LoVo (cell line): ENCODE data around the gene KRT75.
"Not testable (repeated sequence)": the region's sequence is repeated elsewhere in the genome, so short reads cannot be mapped to it uniquely, and the experiment has no call there.

Source experiments
- DNase-seq: peaks from one replicate; pipeline ENCODE4 v3.0.0-alpha.2; 2016; ENCODE audit warnings: low spot score

KRT75 gene

DNA sequence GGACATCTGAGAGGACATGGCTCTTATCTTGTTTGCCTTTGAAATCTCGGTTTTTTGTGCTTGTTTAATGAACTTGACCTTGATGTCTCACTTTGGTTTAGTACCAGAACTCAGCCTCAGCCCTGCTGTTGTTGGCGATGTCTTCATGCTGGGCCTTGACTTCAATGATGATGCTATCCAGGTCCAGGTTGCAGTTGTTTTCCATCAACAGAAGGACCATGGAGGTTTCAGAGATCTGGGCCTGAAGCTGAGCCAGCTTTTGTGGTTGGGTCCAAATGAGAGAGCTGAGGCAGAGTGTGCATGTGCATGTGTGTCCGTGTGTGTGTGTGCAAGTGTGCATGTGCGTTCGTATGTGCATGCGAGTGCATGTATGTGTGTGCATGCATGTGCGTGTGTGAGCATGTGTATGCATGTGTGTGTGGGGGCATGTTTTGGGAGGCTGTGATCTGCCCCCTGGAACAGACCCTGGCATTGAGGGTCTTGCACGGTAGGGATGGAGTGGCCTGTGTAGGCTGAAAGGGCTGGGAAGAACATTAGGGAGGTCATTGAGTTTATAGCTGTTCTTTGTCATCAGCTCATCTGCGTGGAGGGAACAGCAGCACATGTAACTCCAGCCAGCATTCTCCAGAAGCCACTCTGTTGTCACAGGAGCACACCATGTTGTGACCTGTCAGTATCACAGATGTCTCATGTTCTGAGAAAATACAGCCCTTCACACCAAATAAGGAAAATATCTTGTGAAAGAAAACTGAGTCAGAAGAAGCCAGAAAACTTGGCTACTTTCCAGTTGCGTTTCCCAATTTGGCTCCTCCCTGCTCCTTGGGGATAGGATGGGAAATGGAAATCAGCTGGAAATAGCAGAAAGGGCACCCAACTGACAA is 18.1 kb downstream of the KRT75 start:
- DNase-seq = peak; percentile 17

DNA sequence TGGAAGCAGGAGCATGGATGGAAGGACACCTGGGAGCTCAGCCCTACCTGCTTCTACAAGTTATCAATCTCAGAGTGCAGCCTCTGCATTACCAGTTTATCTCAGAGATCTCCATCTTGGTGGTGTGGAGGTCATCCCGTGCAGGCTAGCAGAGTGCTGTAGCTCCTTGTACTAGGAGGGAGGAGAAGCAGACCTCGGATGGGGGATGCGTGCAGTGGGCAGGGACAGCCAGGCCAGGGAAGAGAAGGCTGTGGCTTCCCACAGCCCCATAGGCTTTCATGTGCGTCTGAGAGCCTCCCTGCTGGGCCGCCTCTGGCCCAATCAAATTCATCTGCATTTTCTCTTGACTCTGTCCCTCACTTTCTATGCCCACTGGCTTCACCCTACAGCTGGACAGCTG is 19.2 kb downstream of the KRT75 start:
- no peak for DNase-seq

DNA sequence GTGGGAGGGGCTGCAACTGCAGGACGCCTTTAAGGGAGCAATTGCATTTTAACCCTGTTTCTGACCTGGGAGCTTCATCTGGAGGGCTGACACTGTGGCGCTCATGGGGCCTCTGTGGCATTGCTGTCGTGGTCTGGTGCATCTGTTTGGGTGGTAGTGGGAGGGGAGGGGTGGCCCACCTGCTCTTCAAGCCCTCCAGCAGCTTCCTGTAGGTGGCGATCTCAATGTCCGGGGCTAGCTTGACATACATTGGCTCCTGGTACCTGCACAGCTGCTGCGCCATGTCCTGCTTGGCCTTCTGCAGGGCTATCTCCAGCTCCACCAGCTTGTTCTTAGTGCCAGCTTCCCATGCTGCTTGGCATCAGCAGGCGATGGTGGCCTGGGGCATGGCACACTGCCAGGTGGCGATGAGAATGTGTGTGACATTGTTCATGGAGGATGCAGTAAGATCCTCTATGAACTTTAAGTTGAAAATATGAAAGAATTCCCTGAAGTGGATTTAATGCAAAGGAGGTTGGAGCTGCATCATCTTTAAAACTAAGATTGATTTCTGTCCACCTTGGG is 20.3 kb downstream of the KRT75 start:
- no peak for DNase-seq

DNA sequence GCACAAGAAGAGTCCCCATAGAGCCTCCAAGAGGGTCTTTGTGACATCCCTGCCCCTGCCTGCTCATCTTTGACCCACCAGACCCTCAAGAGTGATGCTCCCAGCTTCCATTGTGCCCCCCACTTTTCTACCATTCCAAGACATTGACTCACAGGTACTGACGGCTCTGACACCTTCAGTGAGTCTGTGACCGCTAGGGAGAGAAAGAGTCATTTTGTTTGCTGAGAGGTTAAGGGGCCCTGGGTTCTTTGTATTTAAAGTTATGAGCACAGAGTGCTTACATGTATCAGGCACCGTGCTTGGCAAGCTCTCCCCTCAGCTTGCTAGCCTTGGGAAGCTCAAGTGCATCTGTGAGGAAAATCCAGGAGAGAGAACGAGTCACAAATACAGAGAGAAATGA is 21.0 kb downstream of the KRT75 start:
- DNase-seq = no peak

DNA sequence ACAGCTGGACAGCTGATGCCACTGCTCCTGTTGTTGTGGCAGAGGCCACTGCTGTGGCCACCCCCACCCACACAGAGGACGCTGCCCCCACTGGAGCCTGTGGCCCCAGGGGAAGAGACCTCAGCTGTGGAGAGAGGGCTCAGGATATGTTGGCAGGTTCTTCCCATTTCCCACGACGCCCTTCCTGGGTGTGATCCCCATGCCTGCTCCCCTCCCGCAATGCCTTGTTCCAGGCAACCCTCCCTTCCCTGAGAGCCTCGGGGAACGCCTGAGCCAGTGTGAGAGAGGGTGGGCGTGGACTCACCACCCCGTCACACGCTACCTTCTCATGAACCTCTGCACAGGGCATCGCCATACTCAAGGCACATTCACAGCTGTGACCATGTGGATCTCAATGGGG is 22.4 kb downstream of the KRT75 start:
- DNase-seq = no peak

DNA sequence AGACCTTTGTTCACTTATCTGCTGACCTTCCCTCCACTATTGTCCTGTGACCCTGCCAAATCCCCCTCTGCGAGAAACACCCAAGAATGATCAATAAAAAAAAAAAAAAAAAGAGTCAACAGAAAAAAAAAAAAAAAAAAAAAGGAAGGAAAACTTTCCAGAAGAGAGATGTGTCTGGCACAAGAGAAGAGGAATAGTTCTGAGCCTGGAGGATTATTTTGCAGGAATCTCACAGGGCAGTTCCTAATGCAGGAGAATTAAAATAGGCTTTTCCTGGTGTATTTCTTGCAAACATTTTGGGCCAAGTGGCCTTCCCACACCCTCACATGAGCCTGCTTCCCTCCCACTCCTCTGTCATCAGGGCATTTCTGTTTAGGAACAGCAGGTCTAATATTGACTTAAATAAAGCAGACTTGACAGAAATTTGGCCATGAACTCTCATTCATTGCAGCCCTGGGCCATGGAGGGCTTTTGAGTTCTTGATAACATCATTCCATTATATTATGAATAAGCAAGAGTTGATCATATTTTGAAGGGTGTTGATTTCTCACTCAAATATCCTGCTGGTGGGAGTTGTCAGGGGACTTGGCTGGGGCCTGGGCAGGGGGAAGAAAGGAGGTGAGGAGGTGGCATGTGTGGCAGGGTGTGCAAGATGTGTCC is 23.5 kb downstream of the KRT75 start:
- DNase-seq = not testable (repeated sequence)

DNA sequence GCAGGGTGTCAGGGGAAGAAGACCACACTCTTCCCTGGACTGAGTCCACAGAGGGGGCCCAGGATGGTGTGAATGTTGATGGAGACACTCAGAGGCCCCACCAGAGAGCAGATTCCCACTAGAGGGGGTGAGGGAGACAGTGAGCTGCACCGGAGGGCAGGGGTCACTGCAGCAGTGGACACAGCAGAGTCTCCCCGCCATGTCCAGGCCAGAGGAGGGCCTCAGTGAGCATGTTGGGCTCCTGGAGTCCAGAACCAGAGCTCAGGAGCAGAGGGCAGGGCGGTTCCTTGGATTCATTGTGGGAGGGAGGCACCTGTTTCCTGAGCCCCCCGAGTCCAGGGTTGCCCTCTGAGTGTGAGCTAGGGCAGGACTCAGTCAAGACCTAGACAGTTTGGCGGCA is 26.3 kb downstream of the KRT75 start:
- no peak for DNase-seq

DNA sequence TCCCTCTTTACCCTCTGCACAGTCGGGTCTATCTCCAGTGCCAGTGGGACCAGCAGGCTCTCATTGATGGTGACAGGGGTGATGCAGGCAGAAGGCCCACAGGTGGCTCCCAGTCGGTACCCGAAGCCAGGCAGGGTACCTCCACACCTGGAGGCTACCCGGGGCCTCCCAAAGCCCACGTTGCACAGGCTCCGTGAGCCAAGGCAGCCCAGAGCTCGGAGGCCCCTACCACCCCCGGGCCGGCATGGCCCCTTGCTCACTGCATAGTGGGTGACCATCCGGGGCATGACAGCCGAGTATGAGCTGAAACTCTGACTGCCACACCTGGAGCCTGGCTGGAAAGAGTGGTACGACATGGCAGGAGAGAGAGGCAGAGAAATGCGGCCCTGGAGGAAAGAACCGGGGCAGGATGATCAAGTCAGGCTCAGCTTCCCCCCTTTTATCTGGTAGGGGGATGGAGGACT is 28.2 kb downstream of the KRT75 start, which contains the start of gene KRT82:
TSS of gene KRT82 (minus strand) at position 414 of the 464 bp plus-strand sequence. CDS start at position 356, 58 bp downstream.
- no peak for DNase-seq

DNA sequence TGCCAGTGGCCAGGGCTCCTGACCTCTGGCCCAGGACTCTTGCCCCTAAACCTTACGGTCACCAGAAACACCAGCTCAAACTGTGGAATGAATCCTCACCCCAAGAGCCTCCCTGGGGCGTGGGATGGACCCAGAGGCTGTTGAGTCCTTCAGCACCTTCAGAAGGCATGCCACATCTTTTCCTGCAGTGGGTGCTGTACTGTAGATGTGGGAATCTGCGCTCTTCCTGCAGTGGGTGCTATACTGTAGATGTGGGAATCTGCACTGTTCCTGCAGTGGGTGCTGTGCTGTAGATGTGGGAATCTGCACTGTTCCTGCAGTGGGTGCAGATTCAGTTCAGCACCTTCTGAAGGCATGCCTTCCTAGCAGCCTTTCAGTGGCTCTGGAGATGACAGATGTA is 29.2 kb downstream of the KRT75 start:
- no peak for DNase-seq

DNA sequence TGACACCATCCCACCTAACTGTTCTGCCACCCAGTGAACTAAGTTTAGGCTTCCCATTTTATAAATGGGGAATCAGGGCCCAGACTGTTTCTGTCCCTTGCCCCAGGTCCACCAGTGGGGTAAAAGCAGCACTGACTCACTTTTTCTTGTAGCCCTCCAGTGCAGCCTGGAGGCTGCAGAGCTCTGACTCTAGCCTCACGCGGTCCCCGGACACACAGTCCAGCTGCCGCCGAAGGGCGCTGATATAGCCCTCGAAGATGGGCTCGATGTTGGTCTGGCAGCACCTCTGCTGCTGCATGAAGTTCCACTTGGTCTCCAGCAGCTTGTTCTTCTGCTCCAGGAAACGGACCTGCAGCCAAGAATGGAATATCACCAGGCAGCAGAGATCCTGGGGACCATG is 30.6 kb downstream of the KRT75 start:
- DNase-seq = no peak

DNA sequence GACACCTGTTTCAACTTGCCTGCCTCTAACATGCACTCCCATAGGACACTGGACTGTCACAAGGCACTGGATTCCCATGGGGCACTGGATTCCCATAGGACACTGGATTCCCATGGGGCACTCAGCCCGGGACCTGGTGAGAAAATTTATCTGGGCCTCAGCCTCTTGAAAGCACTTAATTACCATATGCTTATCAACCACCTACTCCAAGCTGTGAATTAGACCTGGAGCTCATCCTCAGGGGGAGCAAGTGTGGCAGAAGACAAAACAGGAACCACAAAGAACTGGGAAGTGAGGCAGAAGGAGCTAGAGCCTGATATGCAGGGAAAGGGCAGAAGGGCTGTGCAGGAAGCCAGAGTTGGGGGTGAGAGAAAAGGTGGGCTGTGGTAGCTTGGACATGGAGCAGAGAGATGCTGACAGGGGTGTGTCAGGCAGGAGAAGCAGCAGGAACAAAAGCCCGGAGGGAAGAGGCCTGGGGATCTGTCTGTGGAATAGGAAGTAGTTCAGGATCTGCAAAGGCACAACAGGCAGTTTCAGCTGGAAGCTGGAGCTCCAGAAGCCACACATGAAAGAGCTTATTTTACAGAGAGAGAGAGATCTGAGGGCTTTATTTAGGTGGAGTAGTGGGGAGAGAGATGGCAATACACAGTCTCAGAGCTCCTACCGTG is 31.2 kb downstream of the KRT75 start:
- DNase-seq = no peak

DNA sequence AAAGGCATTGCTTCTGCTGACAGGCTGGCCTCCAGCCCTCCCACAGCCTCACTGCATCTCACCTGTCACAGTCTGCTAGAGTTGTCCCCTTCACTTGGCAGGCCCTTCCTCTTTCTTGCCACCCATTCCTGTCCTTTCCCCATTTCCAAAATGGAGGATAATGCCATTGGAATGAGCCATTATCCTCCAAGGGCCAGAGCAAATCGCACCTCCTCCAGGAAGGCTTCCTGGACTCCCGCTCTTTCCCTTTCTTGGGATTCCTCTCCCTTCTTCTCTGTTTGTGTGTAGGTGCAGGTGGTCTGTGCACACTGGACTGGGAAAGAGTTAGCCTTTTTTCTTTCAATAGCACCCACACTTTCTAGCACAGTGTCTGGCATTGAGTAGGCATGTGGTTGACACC is 31.8 kb downstream of the KRT75 start:
- DNase-seq = no peak

DNA sequence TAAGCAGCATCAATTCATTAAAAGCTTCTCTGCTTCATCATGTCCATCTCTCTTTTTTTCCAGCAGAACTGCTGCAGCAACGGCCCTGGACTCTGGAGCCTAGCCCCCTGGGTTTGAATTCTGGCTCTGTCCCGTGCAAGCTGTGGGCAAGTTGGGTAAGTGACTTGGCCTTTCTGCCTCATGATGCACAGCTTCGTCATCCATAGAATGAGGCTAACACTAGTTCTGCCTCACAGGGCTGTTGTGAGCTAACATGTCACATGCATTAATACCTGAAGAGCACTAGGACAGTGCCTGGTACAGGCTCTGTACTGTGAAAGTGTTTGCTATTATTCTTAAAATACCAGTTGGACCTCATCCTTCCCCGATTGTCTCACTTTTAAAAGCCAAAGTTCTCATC is 32.2 kb downstream of the KRT75 start:
- no peak for DNase-seq

DNA sequence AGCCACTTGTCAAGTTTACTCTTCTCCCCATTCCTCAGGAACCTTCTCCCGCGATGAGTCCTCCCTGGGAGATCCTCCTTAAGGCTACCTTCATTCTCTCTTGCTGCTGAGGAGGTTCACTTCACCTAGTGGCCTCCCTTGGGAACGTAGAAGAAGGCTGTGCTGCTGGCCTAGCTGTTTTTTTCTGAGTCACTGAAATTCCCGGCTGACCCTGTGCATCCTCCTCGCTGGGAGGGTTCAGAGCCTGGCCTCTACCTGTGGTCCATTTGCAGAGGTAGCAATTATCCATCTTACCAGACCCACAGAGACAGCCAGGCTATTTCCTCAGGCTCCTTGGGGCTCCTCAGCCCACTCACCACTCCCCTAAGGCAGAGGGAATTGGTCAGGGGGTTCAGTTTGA is 32.6 kb downstream of the KRT75 start:
- no peak for DNase-seq

DNA sequence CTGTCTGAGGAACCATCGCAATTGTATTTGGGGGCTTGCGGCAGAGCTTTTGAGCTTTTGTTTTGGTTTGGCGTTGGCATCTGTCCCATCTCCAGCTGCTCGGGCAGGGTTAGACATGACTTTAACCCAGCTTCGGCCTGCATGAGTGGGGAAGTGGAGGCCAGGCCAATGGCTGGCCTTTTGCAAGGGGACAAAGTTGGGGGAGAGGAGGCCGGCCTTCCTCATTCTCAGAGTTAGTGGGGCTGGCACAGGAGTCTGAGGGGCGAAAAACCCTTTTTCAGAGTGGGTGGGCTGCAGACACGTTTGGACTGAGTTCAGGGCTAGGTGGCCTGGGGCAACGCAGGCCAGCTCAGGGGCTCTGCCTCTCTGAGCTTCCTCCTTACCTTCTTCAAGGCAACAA is 33.3 kb downstream of the KRT75 start:
- no peak for DNase-seq

DNA sequence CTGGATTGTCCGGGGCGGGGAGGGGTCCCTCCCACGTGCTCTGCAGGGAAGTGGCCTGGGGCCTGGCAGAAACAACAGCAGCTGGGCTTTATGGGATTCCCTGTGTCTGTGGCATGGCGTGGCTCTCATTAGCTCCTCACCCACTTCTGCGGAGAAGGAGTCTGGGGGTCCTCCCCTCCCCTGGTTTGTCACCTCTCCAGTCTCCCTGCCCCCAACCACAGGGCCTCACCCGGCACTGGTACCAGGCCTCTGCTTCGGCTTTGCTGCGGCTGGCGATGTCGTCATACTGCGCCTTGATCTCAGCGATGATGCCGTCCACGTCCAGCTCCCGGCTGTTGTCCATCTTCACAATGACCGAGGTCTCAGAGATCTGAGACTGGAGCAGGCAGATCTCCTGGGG is 34.4 kb downstream of the KRT75 start:
- no peak for DNase-seq

DNA sequence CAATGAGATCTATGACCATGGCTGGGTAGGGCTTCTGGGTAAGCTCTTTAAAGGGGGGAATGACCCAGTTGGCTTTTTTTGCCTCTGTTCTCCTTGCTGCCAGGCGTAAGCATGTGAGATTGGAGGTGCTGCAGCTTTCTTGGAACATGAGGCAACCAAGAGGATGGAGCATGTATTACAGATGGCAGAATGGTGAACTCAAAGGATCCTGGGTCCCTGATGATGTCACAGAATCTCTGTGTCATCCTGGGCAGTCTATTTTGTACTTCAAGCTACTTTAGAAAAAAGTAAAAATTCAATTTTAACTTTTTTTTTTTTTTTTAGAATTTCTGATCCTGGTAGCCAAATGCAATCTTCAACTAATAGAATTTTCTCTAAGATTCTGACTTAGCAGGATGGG is 36.0 kb downstream of the KRT75 start:
- no peak for DNase-seq

DNA sequence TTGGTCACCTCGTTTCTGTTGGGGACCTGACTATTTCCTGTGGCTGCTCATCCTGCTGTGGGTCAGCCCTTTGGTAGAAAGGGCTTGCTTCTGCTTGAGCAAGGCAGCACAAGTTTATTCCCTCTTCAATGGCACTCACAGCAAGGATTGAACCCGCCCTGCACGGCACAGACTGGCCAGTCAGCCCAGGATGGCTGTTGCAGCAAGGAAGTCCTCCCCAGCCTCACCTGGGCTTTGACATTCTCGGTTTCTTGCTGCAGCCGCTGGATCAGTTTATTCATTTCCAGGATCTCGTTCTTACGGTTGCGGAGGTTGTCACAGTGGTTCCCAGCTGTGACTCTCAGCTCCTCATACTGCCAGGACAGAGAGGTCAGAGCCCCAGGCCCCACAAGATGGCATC is 37.5 kb downstream of the KRT75 start:
- no peak for DNase-seq

DNA sequence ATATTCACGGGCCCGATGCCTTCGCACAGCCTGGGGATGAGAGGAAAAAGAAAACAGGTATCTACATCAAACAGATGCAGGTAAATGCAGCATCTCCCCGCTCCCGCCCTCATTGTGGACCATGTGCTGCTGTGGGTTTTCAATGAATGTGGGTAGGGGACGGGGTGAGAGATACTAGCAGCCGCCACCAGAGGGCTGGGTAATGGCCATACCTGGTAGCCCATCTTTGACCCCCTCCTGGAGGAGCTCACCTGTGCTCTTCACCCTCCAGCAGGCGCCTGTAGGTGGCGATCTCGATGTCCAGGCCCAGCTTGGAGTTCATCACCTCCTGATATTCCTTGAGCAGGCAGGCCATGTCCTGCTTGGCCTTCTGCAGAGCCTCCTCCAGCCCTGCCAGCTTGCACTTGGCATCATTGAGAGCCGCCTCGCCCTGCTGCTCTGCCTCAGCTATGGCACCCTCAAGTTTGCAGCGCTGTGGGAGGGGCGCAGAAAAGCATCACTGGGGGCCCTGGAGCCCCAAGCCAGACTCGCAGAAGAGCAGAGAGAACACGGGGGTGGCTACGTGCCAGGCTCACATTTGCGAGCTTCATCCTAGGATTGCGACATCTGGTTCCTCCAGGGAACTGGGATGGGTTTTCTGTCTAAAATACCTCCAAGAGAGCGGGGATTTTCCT is 38.3 kb downstream of the KRT75 start:
- DNase-seq = no peak

DNA sequence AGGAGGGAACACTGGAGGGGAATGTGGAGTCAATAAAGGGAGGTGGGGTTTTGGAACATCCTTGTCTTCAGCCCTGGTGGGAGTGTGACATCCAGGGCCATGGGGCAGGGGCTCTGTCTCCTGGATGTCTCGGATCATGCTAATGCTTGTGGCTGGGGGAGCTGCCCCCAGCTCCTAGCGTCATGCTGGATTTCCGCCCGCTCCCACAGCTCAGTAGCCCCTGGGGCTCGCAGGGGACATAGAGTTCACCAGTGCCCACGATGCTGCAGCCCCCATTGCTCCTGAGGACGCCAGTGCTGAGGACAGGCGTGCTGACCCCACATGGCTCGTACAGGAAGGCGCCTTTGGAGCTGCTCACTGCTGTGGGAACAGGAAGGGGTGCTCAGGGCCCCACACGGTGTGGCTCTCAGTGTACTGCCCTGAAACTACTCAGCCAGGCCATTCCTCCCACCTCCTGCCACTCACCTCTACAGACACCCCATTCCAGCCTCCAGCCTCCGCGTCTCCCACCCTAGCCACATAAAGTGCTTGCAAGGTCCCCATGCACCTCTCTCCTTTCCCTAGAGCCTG is 39.2 kb downstream of the KRT75 start:
- DNase-seq = no peak

DNA sequence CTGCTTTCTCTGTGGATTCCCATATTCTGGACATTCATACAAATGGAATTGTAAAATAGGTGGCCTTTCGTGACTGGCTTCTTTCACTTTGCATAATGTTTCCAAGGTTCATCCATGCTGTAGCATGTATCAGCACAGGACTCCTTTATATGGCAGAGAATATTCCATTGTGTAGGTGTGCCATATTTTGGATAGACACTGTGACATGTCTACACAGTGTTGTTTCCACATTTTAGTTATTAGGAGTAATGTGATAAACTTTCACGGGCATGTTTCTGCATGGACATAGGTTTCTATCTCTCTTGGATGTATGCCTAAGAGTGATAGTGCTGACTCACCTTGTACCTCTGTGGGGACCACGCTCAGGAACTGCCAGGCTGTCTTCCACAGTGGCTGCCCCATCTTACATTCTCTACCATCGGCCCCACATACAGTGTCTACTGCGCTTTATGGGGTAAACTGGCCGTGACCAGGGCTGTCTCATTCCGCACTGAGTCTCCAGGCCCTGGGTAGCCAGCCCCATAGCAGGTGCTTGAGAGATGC is 41.6 kb downstream of the KRT75 start:
- DNase-seq = no peak
